Panc1 (cell line): ENCODE measurements around the gene MAN2C1.

ENCODE experiments used
- CTCF ChIP-seq: fragments of 450-650 bp; IDR thresholded peaks from 2 replicates; pipeline ENCODE4 v1.5.1; 2017; ENCODE audit warnings: mild to moderate bottlenecking
- POLR2AphosphoS5 ChIP-seq: IDR thresholded peaks from 2 replicates; pipeline ENCODE4 v1.6.1; 2012; ENCODE audit warnings: mild to moderate bottlenecking, low read depth, low read length, moderate library complexity
- REST ChIP-seq, 2 experiments: IDR thresholded peaks; 2 replicates each; pipeline ENCODE4 v1.6.1; 2011 to 2012; ENCODE audit warnings: low read depth in 2 of 2, control low read depth in 1 of 2, low read length in 1 of 2, mild to moderate bottlenecking in 1 of 2, moderate library complexity in 1 of 2; ENCODE audit not compliant: insufficient read depth in 1 of 2
- SIN3A ChIP-seq: IDR thresholded peaks from 2 replicates; pipeline ENCODE4 v1.6.1; 2012; ENCODE audit warnings: low read depth, mild to moderate bottlenecking, low read length, moderate library complexity, borderline replicate concordance; ENCODE audit not compliant: insufficient read depth
- TCF7L2 ChIP-seq: IDR thresholded peaks from 2 replicates; pipeline ENCODE4 v1.6.1; 2011; ENCODE audit warnings: mild to moderate bottlenecking, low read depth, low read length, inconsistent platforms

GRCh38 chr15:75367006-75367405 is 1.4 kb downstream of the MAN2C1 start:
- no peak for TF ChIP-seq CTCF
- no peak for TF ChIP-seq SIN3A
- TF ChIP-seq POLR2AphosphoS5, result no peak
- no peak for TF ChIP-seq TCF7L2
- TF ChIP-seq REST (IDR thresholded peaks at IDR 0.05; ENCODE audit: insufficient read depth in 1 of 2, low read depth in 2 of 2, low read length in 1 of 2), result no peak
